GM12892 (cell line): Measurements from ENCODE around the gene TBC1D22A.

Experiments
- POLR2A ChIP-seq: IDR thresholded peaks from 2 replicates; pipeline ENCODE4 v1.6.1; 2011; ENCODE audit warnings: low read depth, low read length, control low read depth
- TAF1 ChIP-seq: IDR thresholded peaks from 2 replicates; pipeline ENCODE4 v1.6.1; 2011; ENCODE audit warnings: low read depth, mild to moderate bottlenecking, control low read depth, low read length, borderline replicate concordance

GRCh38 chr22:47219789-47220188 is 457.3 kb downstream of the TBC1D22A start:
- TF ChIP-seq POLR2A (no peak), TAF1 (no peak)
